H1 (cell line): Measurements from ENCODE around the gene EN2. TPM values are rescaled to one million over a fixed set of nuclear protein-coding genes. Genes with fewer than 3 reads are reported as not detected.
A peak's percentile ranks its signal among the peaks of the same experiment; 100 is the strongest.

ENCODE experiments used
- CTCF ChIA-PET: fragments of 300-600 bp; sonication (Branson Sonifier 250); formaldehyde crosslinking; loops from one replicate; lab custom pipeline; 2021; ENCODE audit not compliant: partially characterized antibody; lab: Charles Lee
- POLR2A ChIA-PET: fragments of 300-600 bp; sonication (Branson Sonifier 250); formaldehyde crosslinking; loops from one replicate; lab custom pipeline; 2021; ENCODE audit warnings: inconsistent platforms; ENCODE audit not compliant: partially characterized antibody; lab: Charles Lee
- DNase-seq, 2 experiments: peaks; one replicate each; pipeline versions ENCODE4 v3.0.0 to v3.0.0-alpha.2; 2010 to 2022; ENCODE audit warnings: low spot score in 2 of 2, low read depth in 1 of 2, mixed read lengths in 1 of 2
- FAIRE-seq: peaks from 2 replicates; lab custom pipeline; 2011; peaks lifted over from hg19 to GRCh38; lab: Jason Lieb, UNC
- H2AFZ ChIP-seq: 2 replicates; pipeline ENCODE4 v1.8.1; 2012; ENCODE audit warnings: low read length, inconsistent platforms
- H2AK5ac ChIP-seq: 2 replicates; pipeline ENCODE4 v1.6.1; 2013; ENCODE audit warnings: low read depth, low read length
- H2BK120ac ChIP-seq: replicated peaks from 2 replicates; pipeline ENCODE3; 2013; ENCODE audit warnings: low read depth, low read length, inconsistent platforms
- H2BK12ac ChIP-seq: 2 replicates; pipeline ENCODE4 v1.6.1; 2013; ENCODE audit warnings: low read depth, low read length
- H2BK15ac ChIP-seq: 2 replicates; pipeline ENCODE4 v1.6.1; 2013; ENCODE audit warnings: low read length
- H2BK20ac ChIP-seq: 2 replicates; pipeline ENCODE4 v1.6.1; 2013; ENCODE audit warnings: low read length
- H2BK5ac ChIP-seq: 2 replicates; pipeline ENCODE4 v1.6.1; 2013; ENCODE audit warnings: low read depth, low read length
- H3K14ac ChIP-seq: 2 replicates; pipeline ENCODE4 v1.6.1; 2013; ENCODE audit warnings: inconsistent platforms; ENCODE audit not compliant: insufficient read length
- H3K18ac ChIP-seq: 2 replicates; pipeline ENCODE4 v1.6.1; 2013; ENCODE audit warnings: low read length; ENCODE audit errors: extremely low read depth
- H3K23ac ChIP-seq: 2 replicates; pipeline ENCODE4 v1.6.1; 2013; ENCODE audit warnings: inconsistent platforms; ENCODE audit not compliant: insufficient read length
- H3K23me2 ChIP-seq: 2 replicates; pipeline ENCODE4 v1.6.1; 2013; ENCODE audit warnings: low read depth, low read length
- H3K27ac ChIP-seq: 2 replicates; pipeline ENCODE4 v1.6.1; 2011; ENCODE audit warnings: low read depth, low read length, inconsistent platforms
- H3K27me3 ChIP-seq, 4 experiments: replicated peaks in 1 of 4; 1 replicate in 1 of 4; 2 replicates in 3 of 4; pipeline versions ENCODE4 v1.6.1 to v1.8.1; 2011 to 2013; ENCODE audit warnings: low read length in 3 of 4, mild to moderate bottlenecking in 3 of 4, inconsistent platforms in 2 of 4, mixed read lengths in 2 of 4, moderate library complexity in 1 of 4; ENCODE audit not compliant: control insufficient read depth in 3 of 4, insufficient read depth in 3 of 4; ENCODE audit errors: extremely low read depth in 1 of 4
- H3K36me3 ChIP-seq, 4 experiments: 2 replicates each; pipeline versions ENCODE4 v1.6.1 to v1.8.1; 2011 to 2013; ENCODE audit warnings: mild to moderate bottlenecking in 4 of 4, low read length in 3 of 4, moderate library complexity in 2 of 4, control low read depth in 1 of 4, inconsistent platforms in 1 of 4; ENCODE audit not compliant: insufficient read depth in 4 of 4, control insufficient read depth in 2 of 4
- H3K4ac ChIP-seq: replicated peaks from 2 replicates; pipeline ENCODE3; 2013; ENCODE audit warnings: low read length, low read depth, mixed read lengths, inconsistent platforms; ENCODE audit not compliant: insufficient read length
- H3K4me1 ChIP-seq, 4 experiments: replicated peaks in 1 of 4; 1 replicate in 1 of 4; 2 replicates in 3 of 4; pipeline versions ENCODE4 v1.6.1 to v1.8.1; 2011 to 2013; ENCODE audit warnings: low read length in 3 of 4, inconsistent platforms in 2 of 4, mixed read lengths in 1 of 4; ENCODE audit not compliant: insufficient read depth in 4 of 4, control insufficient read depth in 3 of 4
- H3K4me2 ChIP-seq, 2 experiments: 2 replicates each; pipeline versions ENCODE4 v1.6.1 to v1.8.1; 2011 to 2013; ENCODE audit warnings: low read depth in 2 of 2, low read length in 2 of 2, control low read depth in 1 of 2, inconsistent platforms in 1 of 2, mild to moderate bottlenecking in 1 of 2; ENCODE audit not compliant: insufficient read depth in 1 of 2
- H3K4me3 ChIP-seq, 4 experiments: fragments of 200-600, 300-600 bp in 1 of 4; sonication (generic), shearing (Covaris generic), sonication (Bioruptor Twin) in 1 of 4; 2 replicates each; pipeline versions ENCODE4 v1.5.1 to v1.8.1; 2011 to 2016; ENCODE audit warnings: low read length in 4 of 4, low read depth in 3 of 4, control low read depth in 2 of 4, inconsistent platforms in 2 of 4, mild to moderate bottlenecking in 2 of 4, mixed read lengths in 1 of 4, moderate library complexity in 1 of 4; ENCODE audit not compliant: insufficient read depth in 2 of 4; ENCODE audit errors: extremely low read depth in 1 of 4
- H3K56ac ChIP-seq: replicated peaks from 2 replicates; pipeline ENCODE3; 2013; ENCODE audit warnings: low read depth, mild to moderate bottlenecking, mixed read lengths, low read length, inconsistent platforms; ENCODE audit not compliant: insufficient read length
- H3K79me1 ChIP-seq: 2 replicates; pipeline ENCODE4 v1.6.1; 2013; ENCODE audit warnings: low read depth, low read length, control low read depth
- H3K79me2 ChIP-seq, 2 experiments: 2 replicates each; pipeline versions ENCODE4 v1.6.1 to v1.8.1; 2012 to 2013; ENCODE audit warnings: low read length in 2 of 2, mild to moderate bottlenecking in 2 of 2, inconsistent platforms in 1 of 2; ENCODE audit not compliant: insufficient read depth in 2 of 2, control insufficient read depth in 1 of 2
- H3K9ac ChIP-seq, 4 experiments: replicated peaks in 1 of 4; 1 replicate in 1 of 4; 2 replicates in 3 of 4; pipeline versions ENCODE4 v1.6.1 to v1.8.1; 2011 to 2013; ENCODE audit warnings: low read depth in 3 of 4, low read length in 3 of 4, control low read depth in 2 of 4, mild to moderate bottlenecking in 2 of 4, moderate library complexity in 2 of 4, inconsistent platforms in 1 of 4; ENCODE audit errors: extremely low read depth in 1 of 4
- H3K9me3 ChIP-seq, 2 experiments: 2 replicates each; pipeline versions ENCODE4 v1.6.1 to v1.8.1; 2012 to 2013; ENCODE audit warnings: mild to moderate bottlenecking in 2 of 2, moderate library complexity in 2 of 2, control low read depth in 1 of 2, inconsistent platforms in 1 of 2, low read depth in 1 of 2, low read length in 1 of 2, mixed read lengths in 1 of 2; ENCODE audit not compliant: insufficient read depth in 2 of 2
- H4K20me1 ChIP-seq, 2 experiments: replicated peaks in 1 of 2; 2 replicates each; pipeline versions ENCODE3 to v1.8.1; 2011 to 2013; ENCODE audit warnings: inconsistent platforms in 2 of 2, low read length in 2 of 2, mild to moderate bottlenecking in 1 of 2; ENCODE audit not compliant: insufficient read depth in 2 of 2, control insufficient read depth in 1 of 2
- H4K5ac ChIP-seq: 2 replicates; pipeline ENCODE4 v1.6.1; 2013; ENCODE audit warnings: low read length, low read depth, mixed read lengths, inconsistent platforms; ENCODE audit not compliant: insufficient read length
- H4K8ac ChIP-seq: 2 replicates; pipeline ENCODE4 v1.8.0; 2013; ENCODE audit warnings: mild to moderate bottlenecking, moderate library complexity, low read length, inconsistent platforms; ENCODE audit not compliant: insufficient read depth; ENCODE audit errors: extremely low read depth
- H4K91ac ChIP-seq: replicated peaks from 2 replicates; pipeline ENCODE3; 2013; ENCODE audit warnings: low read length, mixed read lengths, inconsistent platforms; ENCODE audit not compliant: insufficient read length
- ASH2L ChIP-seq: fragments of 200-600, 300-600 bp; sonication (generic); IDR thresholded peaks from one replicate; pipeline ENCODE4 v1.7.1; 2017; ENCODE audit warnings: low read length
- ATF3 ChIP-seq: IDR thresholded peaks from 2 replicates; pipeline ENCODE4 v1.6.1; 2011; ENCODE audit warnings: low read depth, mild to moderate bottlenecking, low read length; ENCODE audit not compliant: insufficient read depth
- BCL11A ChIP-seq, 2 experiments: IDR thresholded peaks; one replicate each; pipeline ENCODE4 v1.6.1; 2011; ENCODE audit warnings: low read depth in 2 of 2, low read length in 2 of 2, mild to moderate bottlenecking in 2 of 2
- CREB1 ChIP-seq: IDR thresholded peaks from 2 replicates; pipeline ENCODE4 v1.6.1; 2012; ENCODE audit warnings: inconsistent platforms
- EP300 ChIP-seq, 2 experiments: IDR thresholded peaks; 1 replicate in 1 of 2; 2 replicates in 1 of 2; pipeline ENCODE4 v1.6.1; 2011 to 2012; ENCODE audit warnings: low read depth in 2 of 2, low read length in 2 of 2, mild to moderate bottlenecking in 2 of 2, borderline replicate concordance in 1 of 2, inconsistent platforms in 1 of 2, moderate library complexity in 1 of 2
- EZH2 ChIP-seq: fragments of 200-600 bp; sonication (generic); IDR thresholded peaks from 2 replicates; pipeline ENCODE4 v1.7.1; 2012; ENCODE audit warnings: low read depth, mild to moderate bottlenecking, moderate library complexity, low read length, inconsistent platforms; ENCODE audit not compliant: severe bottlenecking
- GTF2F1 ChIP-seq: IDR thresholded peaks from 2 replicates; pipeline ENCODE4 v1.6.1; 2012; ENCODE audit warnings: low read depth, low read length, improper control_type of control experiment, borderline replicate concordance
- MAFK ChIP-seq: IDR thresholded peaks from 2 replicates; pipeline ENCODE4 v1.6.1; 2012; ENCODE audit warnings: low read depth, mild to moderate bottlenecking, improper control_type of control experiment, low read length
- POLR2A ChIP-seq, 2 experiments: IDR thresholded peaks; 1 replicate in 1 of 2; 2 replicates in 1 of 2; pipeline ENCODE4 v1.6.1; 2011; ENCODE audit warnings: low read depth in 2 of 2, low read length in 2 of 2, mild to moderate bottlenecking in 2 of 2; ENCODE audit errors: control extremely low read depth in 1 of 2
- POLR2AphosphoS5 ChIP-seq: IDR thresholded peaks from 2 replicates; pipeline ENCODE4 v1.6.1; 2011; ENCODE audit warnings: low read depth, low read length
- SUZ12 ChIP-seq: fragments of 200-600 bp; sonication (generic); IDR thresholded peaks from 2 replicates; pipeline ENCODE4 v1.6.1; 2012; ENCODE audit warnings: mild to moderate bottlenecking, inconsistent platforms, low read length, moderate library complexity, mixed read lengths
- TCF12 ChIP-seq: IDR thresholded peaks from 2 replicates; pipeline ENCODE4 v1.6.1; 2011; ENCODE audit warnings: low read depth, mild to moderate bottlenecking, low read length
- TEAD4 ChIP-seq: IDR thresholded peaks from 2 replicates; pipeline ENCODE4 v1.6.1; 2012; ENCODE audit warnings: low read depth, low read length, inconsistent platforms, mixed read lengths
- YY1 ChIP-seq: IDR thresholded peaks from 2 replicates; pipeline ENCODE4 v1.6.1; 2011; ENCODE audit warnings: low read depth, mild to moderate bottlenecking, low read length
- WGBS, 2 experiments: shearing (Covaris generic) in 1 of 2; methylation state at CpG; one replicate each; pipeline versions ENCODE4 v1.1.6 to v1.1.7; 2013 to 2015; ENCODE audit warnings: low lambda C conversion rate in 2 of 2, mixed read lengths in 2 of 2, inconsistent platforms in 1 of 2, low coverage in 1 of 2, missing lambda C conversion rate in 1 of 2; ENCODE audit not compliant: insufficient replicate concordance in 2 of 2, insufficient coverage in 1 of 2, insufficient read length in 1 of 2; ENCODE audit errors: extremely low coverage in 1 of 2, missing lambda C conversion rate in 1 of 2; 5-methylcytosine and 5-hydroxymethylcytosine counted together
- polyA plus RNA-seq, 7 experiments: library from polyadenylated mRNA; depleted of rRNA in 3 of 7; stranded (reverse) in 5 of 7; unstranded in 2 of 7; fragments of >200 nt in 5 of 7; fragments of 200-250 nt in 2 of 7; gene quantifications; 1 replicate in 5 of 7; 2 replicates in 1 of 7; 4 replicates in 1 of 7; pipeline versions ENCODE4 v1.2.1 to v1.2.3, GENCODE V29; 2011 to 2013; ENCODE audit warnings: missing spikeins in 2 of 7, mixed read lengths in 2 of 7
- total RNA-seq: library from RNA; stranded (reverse); fragmentation: NEBNext Ultra II Directional; extraction: Animal tissue kit (Norgen Biotek cat#: 25700); gene quantifications from 2 replicates; pipeline ENCODE4 v1.2.1, GENCODE V29; 2021

Gene EN2
- total and polyA plus RNA-seq, 2 of the 8 experiments (the other 6 are each of a cell fraction or from before 2014, with no cell fraction given) = not detected

GRCh38 chr7:155512246-155512887 is 54.4 kb downstream of the EN2 start:
- Histone ChIP-seq H3K14ac (no peak overlapping the region), H3K27me3 (peaks cover 36 to 96% (median 75%) of the 10 kb centered on the region in 4 experiments), H4K8ac (no peak overlapping the region), H4K5ac (no peak overlapping the region), H3K79me2 (no peaks in the 10 kb centered on the region), H4K91ac (no peak overlapping the region), H3K4ac (no peak overlapping the region), H3K56ac (no peak overlapping the region), H3K4me3 (no peak overlapping the region), H3K18ac (no peak overlapping the region), H3K23me2 (peaks cover 3% of the 10 kb centered on the region), H3K36me3 (no peaks in the 10 kb centered on the region; a peak in 1 of 8 replicates), H2BK5ac (no peak overlapping the region), H3K4me2 (no peak overlapping the region), H3K27ac (no peak overlapping the region), H3K9me3 (no peaks in the 10 kb centered on the region), H2BK12ac (no peak overlapping the region), H3K9ac (no peak overlapping the region), H3K79me1 (no peaks in the 10 kb centered on the region), H2AFZ (no peak overlapping the region), H2BK15ac (no peak overlapping the region), H3K4me1 (peaks cover 0 to 12% (median 2%) of the 10 kb centered on the region in 4 experiments; a peak in 6 of 7 replicates), H3K23ac (no peak overlapping the region), H2BK120ac (no peak overlapping the region), H4K20me1 (peaks cover 9 to 15% of the 10 kb centered on the region in 2 experiments), H2BK20ac (no peak overlapping the region), H2AK5ac (no peak overlapping the region)
- WGBS, 2 experiments = 46% methylated on average over 4 of the region's 4 CpGs; no CpG with 5 or more reads in 1 of the 2 experiments
- no peak for DNase-seq
- POLR2A ChIA-PET = no interaction called here
- CTCF ChIA-PET = interaction anchor here (0.8 to 2.2 kb wide), 3 partner anchors 14 to 86 kb away, joined by 3 to 5 read pairs (median 3); no protein-coding TSS in a partner anchor
- no peak for FAIRE-seq
- TF ChIP-seq YY1 (no peak), BCL11A (IDR thresholded peaks at IDR 0.05; ENCODE audit: low read depth in 2 of 2, low read length in 2 of 2) (no peak), CREB1 (no peak), TCF12 (no peak), POLR2A (IDR thresholded peaks at IDR 0.05; ENCODE audit: control extremely low read depth in 1 of 2, low read depth in 2 of 2, low read length in 2 of 2) (no peak), ASH2L (no peak), MAFK (no peak), TEAD4 (no peak), SUZ12 (0 out of 2 replicates have a peak, but pooled peaks have one; percentile 17), EZH2 (peak; percentile 41), ATF3 (no peak), GTF2F1 (no peak), POLR2AphosphoS5 (no peak), EP300 (IDR thresholded peaks at IDR 0.05; ENCODE audit: borderline replicate concordance in 1 of 2, low read depth in 2 of 2, low read length in 2 of 2) (no peak)
